ENCODE measurements around the gene ASB3. TPM values are rescaled to one million over a fixed set of nuclear protein-coding genes. Genes with fewer than 3 reads are reported as not detected.

Gene ASB3
- total RNA-seq, 2 experiments from 2014 or later, result 26.4 to 30.3 TPM

- no peaks in the 10 kb centered on the region for H4K20me1 ChIP-seq (ENCODE audit: insufficient read depth, low read length)
- intact Hi-C loops (cut with micrococcal nuclease; ENCODE audit: unreplicated experiment), result no loop called here
- POLR2A ChIA-PET, result interaction anchor here (0.6 to 1.1 kb wide), 4 partner anchors 9 to 1639 kb away, joined by 3 read pairs; no protein-coding TSS in a partner anchor
- H3K27ac ChIP-seq (ENCODE audit: low read depth, low read length, poor library complexity, severe bottlenecking), result no peak overlapping the region
- H3K4me1 ChIP-seq (ENCODE audit: insufficient read depth, low read length, poor library complexity, severe bottlenecking), result no peaks in the 10 kb centered on the region
- no peak overlapping the region for H2AFZ ChIP-seq (ENCODE audit: low read length)
- BruUV-seq (replicated peaks), result no TSS peak
- no peaks in the 10 kb centered on the region for H3K36me3 ChIP-seq (ENCODE audit: insufficient read depth, low read length)
- H3K9me2 ChIP-seq (ENCODE audit: insufficient read depth, low read length), result no peaks in the 10 kb centered on the region
- CTCF ChIA-PET (ENCODE audit: unreplicated experiment), result no interaction called here
- H3K9me3 ChIP-seq (ENCODE audit: low read length), result no peaks in the 10 kb centered on the region
- H3K79me2 ChIP-seq (ENCODE audit: insufficient read depth, low read depth, low read length), result no peaks in the 10 kb centered on the region
- no peak for DNase-seq (ENCODE audit: low spot score)
- TF ChIP-seq EZH2phosphoT487 (IDR thresholded peaks at IDR 0.05; ENCODE audit: borderline replicate concordance, low read depth, low read length) (no peak), CTCF (conservative IDR thresholded peaks at IDR 0.05; ENCODE audit: low read length) (no peak)
- no peak overlapping the region for H3K4me2 ChIP-seq (ENCODE audit: low read length)
- H3K4me3 ChIP-seq (ENCODE audit: low read depth, low read length, poor library complexity, severe bottlenecking), result no peak overlapping the region
Observed at GRCh38 chr2:53636109-53636508, 150.6 kb downstream of the ASB3 start.

GRCh38 chr2:53635694-53636093 lies 151.1 kb downstream of the ASB3 start:
- no peak overlapping the region for H2AFZ ChIP-seq (ENCODE audit: low read length)
- no peaks in the 10 kb centered on the region for H3K4me1 ChIP-seq (ENCODE audit: insufficient read depth, low read length, poor library complexity, severe bottlenecking)
- no peaks in the 10 kb centered on the region for H4K20me1 ChIP-seq (ENCODE audit: insufficient read depth, low read length)
- H3K36me3 ChIP-seq (ENCODE audit: insufficient read depth, low read length), result no peaks in the 10 kb centered on the region
- no peaks in the 10 kb centered on the region for H3K79me2 ChIP-seq (ENCODE audit: insufficient read depth, low read depth, low read length)
- H3K4me3 ChIP-seq (ENCODE audit: low read depth, low read length, poor library complexity, severe bottlenecking), result no peak overlapping the region
- no peak overlapping the region for H3K4me2 ChIP-seq (ENCODE audit: low read length)
- CTCF ChIA-PET (ENCODE audit: unreplicated experiment), result no interaction called here
- H3K9me3 ChIP-seq (ENCODE audit: low read length), result no peaks in the 10 kb centered on the region
- TF ChIP-seq EZH2phosphoT487 (IDR thresholded peaks at IDR 0.05; ENCODE audit: borderline replicate concordance, low read depth, low read length) (no peak), CTCF (conservative IDR thresholded peaks at IDR 0.05; ENCODE audit: low read length) (no peak)
- H3K9me2 ChIP-seq (ENCODE audit: insufficient read depth, low read length), result no peaks in the 10 kb centered on the region
- DNase-seq (ENCODE audit: low spot score), result no peak
- no TSS peak for BruUV-seq (replicated peaks)
- POLR2A ChIA-PET, result interaction anchor here (0.6 to 1.1 kb wide), 3 partner anchors 11 to 1638 kb away, joined by 3 read pairs; no protein-coding TSS in a partner anchor
- no peak overlapping the region for H3K27ac ChIP-seq (ENCODE audit: low read depth, low read length, poor library complexity, severe bottlenecking)
- intact Hi-C loops (cut with micrococcal nuclease; ENCODE audit: unreplicated experiment), result no loop called here

GRCh38 chr2:53633441-53633840 lies 153.3 kb downstream of the ASB3 start:
- no peaks in the 10 kb centered on the region for H3K9me3 ChIP-seq (ENCODE audit: low read length)
- H3K9me2 ChIP-seq (ENCODE audit: insufficient read depth, low read length), result no peaks in the 10 kb centered on the region
- ChIA-PET POLR2A (no interaction called here), CTCF (ENCODE audit: unreplicated experiment) (no interaction called here)
- H2AFZ ChIP-seq (ENCODE audit: low read length), result no peak overlapping the region
- DNase-seq (ENCODE audit: low spot score), result no peak
- no TSS peak for BruUV-seq (replicated peaks)
- H4K20me1 ChIP-seq (ENCODE audit: insufficient read depth, low read length), result no peaks in the 10 kb centered on the region
- H3K36me3 ChIP-seq (ENCODE audit: insufficient read depth, low read length), result no peaks in the 10 kb centered on the region
- no peak overlapping the region for H3K4me2 ChIP-seq (ENCODE audit: low read length)
- H3K4me3 ChIP-seq (ENCODE audit: low read depth, low read length, poor library complexity, severe bottlenecking), result no peak overlapping the region
- intact Hi-C loops (cut with micrococcal nuclease; ENCODE audit: unreplicated experiment), result no loop called here
- no peak overlapping the region for H3K27ac ChIP-seq (ENCODE audit: low read depth, low read length, poor library complexity, severe bottlenecking)
- TF ChIP-seq CTCF (conservative IDR thresholded peaks at IDR 0.05; ENCODE audit: low read length) (no peak), EZH2phosphoT487 (IDR thresholded peaks at IDR 0.05; ENCODE audit: borderline replicate concordance, low read depth, low read length) (no peak)
- no peaks in the 10 kb centered on the region for H3K4me1 ChIP-seq (ENCODE audit: insufficient read depth, low read length, poor library complexity, severe bottlenecking)
- no peaks in the 10 kb centered on the region for H3K79me2 ChIP-seq (ENCODE audit: insufficient read depth, low read depth, low read length)

Data from OCI-LY7 (cell line).